ENCODE measurements around the gene RAB5IF. TPM values are rescaled to one million over a fixed set of nuclear protein-coding genes. Genes with fewer than 3 reads are reported as not detected.

The RAB5IF gene
- total and polyA plus RNA-seq, 10 of the 15 experiments (the other 5 are each of a cell fraction or from before 2014, with no cell fraction given): 19.4 to 246 (median 92.0) TPM

GRCh38 chr20:36623444-36623843 lies 17.9 kb downstream of the RAB5IF start:
- FAIRE-seq: no peak
- Histone ChIP-seq H3K27me3 (replicated peaks in 1 of 2; ENCODE audit: control insufficient read depth in 2 of 2, insufficient read depth in 2 of 2, low read length in 1 of 2) (no peaks in the 10 kb centered on the region), H2AFZ (ENCODE audit: control insufficient read depth, low read depth, low read length) (no peak overlapping the region), H3K4me3 (no peak overlapping the region), H3K36me3 (ENCODE audit: control insufficient read depth in 2 of 2, insufficient read depth in 2 of 2, low read length in 1 of 2) (no peaks in the 10 kb centered on the region), H3K27ac (ENCODE audit: control insufficient read depth, insufficient read depth) (no peak overlapping the region), H3K4me2 (ENCODE audit: control insufficient read depth, insufficient read depth) (no peak overlapping the region), H3K4me1 (ENCODE audit: control insufficient read depth, insufficient read depth, low read length) (no peaks in the 10 kb centered on the region), H4K20me1 (ENCODE audit: control insufficient read depth, insufficient read depth) (no peaks in the 10 kb centered on the region), H3K9me3 (replicated peaks; ENCODE audit: control insufficient read depth, insufficient read depth, low read length) (no peaks in the 10 kb centered on the region), H3K79me2 (ENCODE audit: control insufficient read depth, insufficient read depth, low read length) (no peaks in the 10 kb centered on the region), H3K9ac (ENCODE audit: control insufficient read depth, insufficient read depth, low read length) (no peak overlapping the region)
- BruUV-seq (replicated peaks): no TSS peak
- intact Hi-C loops (cut with micrococcal nuclease; ENCODE audit: unreplicated experiment): no loop called here
- ChIA-PET POLR2A (no interaction called here), CTCF (interaction anchor here (0.7 to 1.7 kb wide), 3 partner anchors 10 to 85 kb away, joined by 3 to 5 read pairs (median 3); no protein-coding TSS in a partner anchor), SMC1A (ENCODE audit: uncharacterized antibody, unreplicated experiment) (interaction anchor here (1.7 kb wide), 1 partner anchor 263 kb away, joined by 3 read pairs; no protein-coding TSS in a partner anchor), RAD21 (ENCODE audit: unreplicated experiment) (no interaction called here)
- ATAC-seq: no peak
- in situ Hi-C loops (cut with MboI): no loop called here
- DNase-seq (ENCODE audit: low read depth, low spot score): no peak
- TF ChIP-seq STAT3 (IDR thresholded peaks at IDR 0.05; ENCODE audit: low read depth, low read length) (no peak), BMI1 (IDR thresholded peaks at IDR 0.05; ENCODE audit: borderline replicate concordance) (no peak), SREBF1 (IDR thresholded peaks at IDR 0.05; ENCODE audit: low read length) (no peak), FOXM1 (IDR thresholded peaks at IDR 0.05; ENCODE audit: low read depth, low read length) (no peak), REST (IDR thresholded peaks at IDR 0.05; ENCODE audit: low read depth, low read length) (no peak), ATF7 (IDR thresholded peaks at IDR 0.05; ENCODE audit: low read depth) (no peak), JUND (IDR thresholded peaks at IDR 0.05; ENCODE audit: low read depth, low read length) (no peak), ZNF384 (IDR thresholded peaks at IDR 0.05; ENCODE audit: borderline replicate concordance, low read depth, low read length) (no peak), SREBF2 (IDR thresholded peaks at IDR 0.05; ENCODE audit: low read length) (no peak), NFXL1 (IDR thresholded peaks at IDR 0.05; ENCODE audit: borderline replicate concordance) (no peak)
- TF ChIP-seq, protein P1, sequence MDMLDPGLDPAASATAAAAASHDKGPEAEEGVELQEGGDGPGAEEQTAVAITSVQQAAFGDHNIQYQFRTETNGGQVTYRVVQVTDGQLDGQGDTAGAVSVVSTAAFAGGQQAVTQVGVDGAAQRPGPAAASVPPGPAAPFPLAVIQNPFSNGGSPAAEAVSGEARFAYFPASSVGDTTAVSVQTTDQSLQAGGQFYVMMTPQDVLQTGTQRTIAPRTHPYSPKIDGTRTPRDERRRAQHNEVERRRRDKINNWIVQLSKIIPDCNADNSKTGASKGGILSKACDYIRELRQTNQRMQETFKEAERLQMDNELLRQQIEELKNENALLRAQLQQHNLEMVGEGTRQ (IDR thresholded peaks at IDR 0.05; ENCODE audit: borderline replicate concordance, low read depth, low read length): no peak
- 87% methylated on average over 2 of the region's 2 CpGs for WGBS (ENCODE audit: insufficient coverage, insufficient replicate concordance, low lambda C conversion rate, missing lambda C conversion rate)

Measured in GM12878 (cell line).